Breast epithelium (tissue), 4 donors: ENCODE measurements around the gene EIF2B2. TPM values are rescaled to one million over a fixed set of nuclear protein-coding genes. Genes with fewer than 3 reads are reported as not detected.

Experiments
- DNase-seq, 2 donors: peaks; one replicate each; pipeline ENCODE4 v3.0.0-alpha.2; 2019; ENCODE audit warnings: low spot score in 2 of 2
- H3K27ac ChIP-seq, 2 donors: fragments of 200-600 bp; sonication (generic) in 1 of 2; one replicate each; pipeline ENCODE4 v1.5.1; 2016 to 2019; ENCODE audit warnings: mild to moderate bottlenecking in 1 of 2
- H3K27me3 ChIP-seq, 2 donors: fragments of 200-600 bp; sonication (generic) in 1 of 2; one replicate each; pipeline versions ENCODE4 v1.5.1 to v1.6.0; 2017 to 2019; ENCODE audit warnings: control low read depth in 1 of 2, mild to moderate bottlenecking in 1 of 2
- H3K36me3 ChIP-seq: fragments of 200-600 bp; one replicate; pipeline ENCODE4 v1.5.1; 2019
- H3K4me1 ChIP-seq, 2 donors: fragments of 200-600 bp; sonication (generic); one replicate each; pipeline ENCODE4 v1.5.1; 2016 to 2019; ENCODE audit warnings: control low read depth in 1 of 2
- H3K4me3 ChIP-seq, 3 donors: fragments of 200-600 bp; sonication (generic); 1 replicate in 2 of 3; 2 replicates in 1 of 3; pipeline ENCODE4 v1.5.1; 2016 to 2019; ENCODE audit warnings: mild to moderate bottlenecking in 3 of 3, moderate library complexity in 2 of 3
- H3K9me3 ChIP-seq, 2 donors: fragments of 200-600 bp; sonication (generic) in 1 of 2; one replicate each; pipeline ENCODE4 v1.5.1; 2016 to 2019; ENCODE audit warnings: control low read depth in 1 of 2
- CTCF ChIP-seq, 3 donors: fragments of 450-650 bp; IDR thresholded peaks; one replicate each; pipeline ENCODE4 v1.5.1; 2016 to 2017; ENCODE audit warnings: antibody characterized with exemption in 3 of 3, mild to moderate bottlenecking in 3 of 3, moderate library complexity in 3 of 3
- POLR2A ChIP-seq: fragments of 450-650 bp; IDR thresholded peaks from one replicate; pipeline ENCODE4 v1.6.1; 2016; ENCODE audit warnings: antibody characterized with exemption, mild to moderate bottlenecking, moderate library complexity
- POLR2AphosphoS5 ChIP-seq, 3 donors: sonication (generic); formaldehyde crosslinking; IDR thresholded peaks; one replicate each; pipeline ENCODE4 v1.6.1; 2017; ENCODE audit warnings: antibody characterized with exemption in 3 of 3
- intact Hi-C: fragments of 100-400 bp; cut with DNase I; formaldehyde crosslinking; loops from one replicate; pipeline ENCODE4 v1.15.1; 2023; ENCODE audit warnings: low total_unique reads
- total RNA-seq, 3 donors: library from RNA; depleted of rRNA; stranded (reverse); fragments of >200 nt; gene quantifications; one replicate each; pipeline ENCODE4 v1.1.0, GENCODE V29; 2016

EIF2B2 gene
- total RNA-seq, 3 donors from 2014 or later = 31.8 to 40.3 (median 36.0) TPM

- Histone ChIP-seq H3K4me3 (no peak overlapping the region), H3K27me3 (no peaks in the 10 kb centered on the region), H3K4me1 (no peaks in the 10 kb centered on the region), H3K36me3 (no peaks in the 10 kb centered on the region), H3K9me3 (no peaks in the 10 kb centered on the region), H3K27ac (no peak overlapping the region)
- no peak for DNase-seq
- intact Hi-C loops = no loop called here
- TF ChIP-seq POLR2A (no peak), POLR2AphosphoS5 (IDR thresholded peaks at IDR 0.05) (no peak), CTCF (IDR thresholded peaks at IDR 0.05) (no peak)
These were observed 41.6 kb downstream of the EIF2B2 start for GRCh38 chr14:75044322-75044721.

GRCh38 chr14:75044752-75045151, 42.0 kb downstream of the EIF2B2 start:
- Histone ChIP-seq H3K27me3 (no peaks in the 10 kb centered on the region), H3K9me3 (no peaks in the 10 kb centered on the region), H3K36me3 (no peaks in the 10 kb centered on the region), H3K27ac (no peak overlapping the region), H3K4me1 (peaks cover 0 to under 1% of the 10 kb centered on the region in 2 donors), H3K4me3 (no peak overlapping the region)
- intact Hi-C loops = no loop called here
- DNase-seq = no peak
- TF ChIP-seq POLR2AphosphoS5 (IDR thresholded peaks at IDR 0.05) (no peak), POLR2A (no peak), CTCF (IDR thresholded peaks at IDR 0.05) (no peak)

GRCh38 chr14:75046275-75046674, 43.6 kb downstream of the EIF2B2 start:
- no peak for DNase-seq
- no peak for TF ChIP-seq POLR2AphosphoS5 (IDR thresholded peaks at IDR 0.05)
- no peak for TF ChIP-seq CTCF (IDR thresholded peaks at IDR 0.05)
- no peak for TF ChIP-seq POLR2A

GRCh38 chr14:75046899-75047298, 44.2 kb downstream of the EIF2B2 start:
- Histone ChIP-seq H3K9me3 (no peaks in the 10 kb centered on the region), H3K27me3 (no peaks in the 10 kb centered on the region), H3K36me3 (no peaks in the 10 kb centered on the region), H3K4me1 (peaks cover 0 to 8% of the 10 kb centered on the region in 2 donors), H3K4me3 (no peak overlapping the region), H3K27ac (no peak overlapping the region)
- DNase-seq = no peak
- intact Hi-C loops = no loop called here
- TF ChIP-seq CTCF (IDR thresholded peaks at IDR 0.05) (no peak), POLR2AphosphoS5 (IDR thresholded peaks at IDR 0.05) (no peak), POLR2A (no peak)

More at GRCh38 chr14:75046275-75046674, 43.6 kb downstream of the EIF2B2 start:
- H3K27ac ChIP-seq = no peak overlapping the region
- H3K27me3 ChIP-seq = no peaks in the 10 kb centered on the region
- peaks cover 0 to 8% of the 10 kb centered on the region in 2 donors for H3K4me1 ChIP-seq
- H3K36me3 ChIP-seq = no peaks in the 10 kb centered on the region
- H3K4me3 ChIP-seq = no peak overlapping the region
- intact Hi-C loops = no loop called here
- H3K9me3 ChIP-seq = no peaks in the 10 kb centered on the region

- DNase-seq = no peak
- H3K27me3 ChIP-seq = no peaks in the 10 kb centered on the region
- TF ChIP-seq CTCF (IDR thresholded peaks at IDR 0.05) = no peak
- TF ChIP-seq POLR2A = no peak
- TF ChIP-seq POLR2AphosphoS5 (IDR thresholded peaks at IDR 0.05) = no peak
- H3K4me3 ChIP-seq = no peak overlapping the region
- intact Hi-C loops = no loop called here
- H3K9me3 ChIP-seq = no peaks in the 10 kb centered on the region
- H3K27ac ChIP-seq = no peak overlapping the region
- no peaks in the 10 kb centered on the region for H3K36me3 ChIP-seq
- H3K4me1 ChIP-seq = peaks cover 0 to 8% of the 10 kb centered on the region in 2 donors
These were observed 44.8 kb downstream of the EIF2B2 start for GRCh38 chr14:75047506-75047905.
